ENCODE results near the gene FAM81A.

Gene FAM81A

GRCh38 chr15:59437817-59438624, at the start of gene FAM81A:
Gene FAM81A (plus strand): TSS chr15:59438186. CDS start chr15:59458627, 20,441 bp downstream.
- peak within 1 kb of the TSS; percentile 84 to 100 (median 96) for H3K4me2 ChIP-seq
- peaks cover 0 to 16% (median 0%) of the 10 kb centered on the region in 11 experiments; a peak in 6 of 22 replicates for H3K27me3 ChIP-seq
- no peaks in the 10 kb centered on the region for H3K36me3 ChIP-seq
- TF ChIP-seq Cebpa-rat (IDR thresholded peaks at IDR 0.05) = no peak
- H4K20me1 ChIP-seq = no peaks in the 10 kb centered on the region; a peak in 1 of 22 replicates
- H3K4me3 ChIP-seq = peak within 1 kb of the TSS; percentile 56 to 75 (median 66)
- H3K4me1 ChIP-seq = peaks cover 14 to 29% (median 23%) of the 10 kb centered on the region in 10 experiments
- peak within 1 kb of the TSS; percentile 70 to 79 (median 77) for H3K9ac ChIP-seq
- no peaks in the 10 kb centered on the region for H3K9me3 ChIP-seq (replicated peaks in 1 of 11)
- H3K27ac ChIP-seq = peak within 1 kb of the TSS in 10 of 11 experiments; percentile 46 to 70 (median 66); a peak in 18 of 22 replicates

- no peaks in the 10 kb centered on the region for H3K36me3 ChIP-seq
- H3K4me3 ChIP-seq = no peak overlapping the region
- no peaks in the 10 kb centered on the region for H4K20me1 ChIP-seq
- no peaks in the 10 kb centered on the region for H3K9me3 ChIP-seq (replicated peaks in 1 of 11)
- H3K4me1 ChIP-seq = peaks cover 0 to 52% (median 6%) of the 10 kb centered on the region in 10 experiments; a peak in 10 of 20 replicates
- H3K9ac ChIP-seq = no peak overlapping the region
- no peaks in the 10 kb centered on the region for H3K27me3 ChIP-seq
- H3K4me2 ChIP-seq = peak overlapping the region in 4 of 11 experiments; percentile 3 to 54 (median 46); a peak in 7 of 22 replicates
- 0 out of 22 replicates have a peak, but pooled peaks of 1 of the 11 experiments have one; percentile 34 for TF ChIP-seq Cebpa-rat (IDR thresholded peaks at IDR 0.05)
- H3K27ac ChIP-seq = peak overlapping the region in 1 of 11 experiments; percentile 35; a peak in 1 of 22 replicates
Observed at GRCh38 chr15:59388670-59389069, 49.3 kb upstream of the FAM81A start.

GRCh38 chr15:59392299-59392698, 45.7 kb upstream of the FAM81A start:
- Histone ChIP-seq H3K9ac (no peak overlapping the region), H3K27ac (peak overlapping the region in 1 of 11 experiments; percentile 60; a peak in 3 of 22 replicates), H3K4me1 (peaks cover 0 to 86% (median 8%) of the 10 kb centered on the region in 10 experiments; a peak in 10 of 20 replicates), H3K36me3 (no peaks in the 10 kb centered on the region), H3K4me2 (peak overlapping the region in 5 of 11 experiments; percentile 53 to 69 (median 63); a peak in 7 of 22 replicates), H3K9me3 (replicated peaks in 1 of 11) (no peaks in the 10 kb centered on the region), H4K20me1 (no peaks in the 10 kb centered on the region), H3K4me3 (no peak overlapping the region), H3K27me3 (no peaks in the 10 kb centered on the region)
- no peak for TF ChIP-seq Cebpa-rat (IDR thresholded peaks at IDR 0.05)

GRCh38 chr15:59394166-59394661, 43.8 kb upstream of the FAM81A start:
- Histone ChIP-seq H4K20me1 (no peaks in the 10 kb centered on the region), H3K36me3 (no peaks in the 10 kb centered on the region), H3K27ac (no peak overlapping the region), H3K9me3 (replicated peaks in 1 of 11) (no peaks in the 10 kb centered on the region), H3K4me1 (peaks cover 4 to 92% (median 25%) of the 10 kb centered on the region in 10 experiments), H3K4me3 (no peak overlapping the region), H3K27me3 (no peaks in the 10 kb centered on the region), H3K9ac (no peak overlapping the region), H3K4me2 (peak overlapping the region in 3 of 11 experiments; percentile 57 to 69 (median 63); a peak in 6 of 22 replicates)
- no peak for TF ChIP-seq Cebpa-rat (IDR thresholded peaks at IDR 0.05)

GRCh38 chr15:59396211-59396610, 41.8 kb upstream of the FAM81A start:
- Histone ChIP-seq H3K4me2 (peak overlapping the region in 3 of 11 experiments; percentile 28 to 41 (median 34); a peak in 6 of 22 replicates), H3K9ac (no peak overlapping the region), H3K27me3 (no peaks in the 10 kb centered on the region)

GRCh38 chr15:59396679-59397078, 41.3 kb upstream of the FAM81A start:
- Histone ChIP-seq H3K9ac (no peak overlapping the region), H4K20me1 (no peaks in the 10 kb centered on the region), H3K36me3 (no peaks in the 10 kb centered on the region), H3K27ac (no peak overlapping the region), H3K4me1 (peaks cover 10 to 98% (median 42%) of the 10 kb centered on the region in 10 experiments), H3K4me2 (peak overlapping the region in 3 of 11 experiments; percentile 28 to 41 (median 34); a peak in 6 of 22 replicates), H3K4me3 (no peak overlapping the region), H3K9me3 (replicated peaks in 1 of 11) (no peaks in the 10 kb centered on the region), H3K27me3 (no peaks in the 10 kb centered on the region)
- no peak for TF ChIP-seq Cebpa-rat (IDR thresholded peaks at IDR 0.05)

More at GRCh38 chr15:59396211-59396610, 41.8 kb upstream of the FAM81A start:
- Histone ChIP-seq H4K20me1 (no peaks in the 10 kb centered on the region), H3K4me1 (peaks cover 10 to 98% (median 41%) of the 10 kb centered on the region in 10 experiments), H3K36me3 (no peaks in the 10 kb centered on the region), H3K27ac (no peak overlapping the region), H3K4me3 (no peak overlapping the region), H3K9me3 (replicated peaks in 1 of 11) (no peaks in the 10 kb centered on the region)
- TF ChIP-seq Cebpa-rat (IDR thresholded peaks at IDR 0.05) = no peak

GRCh38 chr15:59398220-59398619, 39.8 kb upstream of the FAM81A start:
- Histone ChIP-seq H3K27ac (peak overlapping the region in 4 of 11 experiments; percentile 64 to 82 (median 66); a peak in 7 of 22 replicates), H3K9ac (0 out of 22 replicates have a peak overlapping the region, but pooled peaks of 1 of the 11 experiments have one; percentile 41), H3K27me3 (no peaks in the 10 kb centered on the region), H3K4me2 (peak overlapping the region in 7 of 11 experiments; percentile 53 to 88 (median 75); a peak in 13 of 22 replicates), H3K9me3 (replicated peaks in 1 of 11) (no peaks in the 10 kb centered on the region), H3K4me3 (no peak overlapping the region), H3K36me3 (no peaks in the 10 kb centered on the region), H3K4me1 (peaks cover 10 to 95% (median 40%) of the 10 kb centered on the region in 10 experiments), H4K20me1 (no peaks in the 10 kb centered on the region)
- no peak for TF ChIP-seq Cebpa-rat (IDR thresholded peaks at IDR 0.05)

GRCh38 chr15:59399465-59400102, 38.4 kb upstream of the FAM81A start:
- TF ChIP-seq Cebpa-rat (IDR thresholded peaks at IDR 0.05) = no peak
- no peaks in the 10 kb centered on the region for H3K27me3 ChIP-seq
- H3K4me1 ChIP-seq = peaks cover 10 to 91% (median 42%) of the 10 kb centered on the region in 10 experiments
- peak overlapping the region in 1 of 10 experiments; percentile 10; a peak in 2 of 20 replicates for H3K4me3 ChIP-seq
- H3K36me3 ChIP-seq = no peaks in the 10 kb centered on the region
- H3K9ac ChIP-seq = peak overlapping the region in 6 of 11 experiments; percentile 18 to 65 (median 44); a peak in 9 of 22 replicates
- no peaks in the 10 kb centered on the region for H3K9me3 ChIP-seq (replicated peaks in 1 of 11)
- no peaks in the 10 kb centered on the region for H4K20me1 ChIP-seq
- peak overlapping the region; percentile 29 to 88 (median 73) for H3K4me2 ChIP-seq
- H3K27ac ChIP-seq = peak overlapping the region in 8 of 11 experiments; percentile 19 to 82 (median 62); a peak in 14 of 22 replicates

All from BLaER1 treated with 17β-estradiol and CSF1 and Interleukin-3, amounts not matched to agents 10 nM and 100 nM (cell line).